Duodenal mucosa (tissue), 2 donors: ENCODE data around the gene SLC49A3.
"Not testable (repeated sequence)": the region's sequence is repeated elsewhere in the genome, so short reads cannot be mapped to it uniquely, and the experiment has no call there.

ENCODE experiments used
- H3K27ac ChIP-seq: one replicate; pipeline ENCODE4 v1.7.0; 2013; ENCODE audit warnings: low read depth, low read length
- H3K27me3 ChIP-seq, 2 donors: one replicate each; pipeline ENCODE4 v1.7.0; 2013; ENCODE audit warnings: low read length in 2 of 2, control low read depth in 1 of 2; ENCODE audit not compliant: insufficient read depth in 2 of 2, control insufficient read depth in 1 of 2
- H3K36me3 ChIP-seq, 2 donors: one replicate each; pipeline ENCODE4 v1.7.0; 2013; ENCODE audit warnings: low read length in 2 of 2, control low read depth in 1 of 2; ENCODE audit not compliant: insufficient read depth in 2 of 2, control insufficient read depth in 1 of 2
- H3K4me1 ChIP-seq, 2 donors: one replicate each; pipeline ENCODE4 v1.7.0; 2013; ENCODE audit warnings: low read length in 2 of 2, control low read depth in 1 of 2; ENCODE audit not compliant: insufficient read depth in 2 of 2, control insufficient read depth in 1 of 2
- H3K4me3 ChIP-seq, 2 donors: one replicate each; pipeline ENCODE4 v1.7.0; 2013; ENCODE audit warnings: low read length in 2 of 2, low read depth in 1 of 2
- H3K9ac ChIP-seq, 2 donors: one replicate each; pipeline ENCODE4 v1.7.0; 2013; ENCODE audit warnings: low read length in 2 of 2, low read depth in 1 of 2
- H3K9me3 ChIP-seq, 2 donors: one replicate each; pipeline ENCODE4 v1.7.0; 2013; ENCODE audit warnings: low read length in 2 of 2, control low read depth in 1 of 2; ENCODE audit not compliant: control insufficient read depth in 1 of 2

Gene SLC49A3

GRCh38 chr4:688854-689681 lies at the start of gene SLC49A3:
SLC49A3 (minus strand) TSS chr4:689151; CDS start chr4:689127, 24 bp downstream.
- Histone ChIP-seq H3K36me3 (no peaks in the 10 kb centered on the region), H3K4me3 (peak within 1 kb of the TSS; percentile 58 to 64), H3K4me1 (peaks cover 33 to 36% of the 10 kb centered on the region in 2 donors), H3K9me3 (no peaks in the 10 kb centered on the region), H3K9ac (peak within 1 kb of the TSS; percentile 58 to 60), H3K27me3 (no peaks in the 10 kb centered on the region), H3K27ac (peak within 1 kb of the TSS; percentile 42)

GRCh38 chr4:736561-736960 lies 47.6 kb upstream of the SLC49A3 start:
- H3K9me3 ChIP-seq, H3K9ac ChIP-seq: not testable (repeated sequence)
- H3K36me3 ChIP-seq, result peaks cover 34 to 62% of the 10 kb centered on the region in 2 donors

DNA sequence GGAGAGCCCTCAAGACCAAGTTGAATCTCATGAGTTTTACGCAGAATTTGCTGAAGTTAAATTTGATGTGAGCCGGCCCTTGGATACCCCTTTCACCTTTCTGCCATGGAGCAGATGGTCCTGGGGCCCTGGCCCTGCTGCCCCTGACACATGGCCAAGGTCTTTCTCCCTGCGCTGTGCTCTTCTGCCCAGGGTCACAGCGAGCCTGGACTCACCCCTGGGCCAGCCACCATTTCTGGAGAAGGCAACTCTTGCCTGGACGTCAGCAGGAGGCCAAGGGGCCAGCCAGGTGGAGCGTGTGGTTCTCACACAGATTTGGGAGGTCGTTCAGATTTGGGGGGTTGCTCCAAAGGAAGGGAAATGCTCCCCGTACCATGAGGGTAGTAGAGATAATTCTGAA lies 46.6 kb upstream of the SLC49A3 start:
- H3K4me1 ChIP-seq, result peaks cover 7 to 10% of the 10 kb centered on the region in 2 donors
- H3K9me3 ChIP-seq, result no peaks in the 10 kb centered on the region
- H3K27ac ChIP-seq, result no peak overlapping the region
- H3K9ac ChIP-seq, result no peak overlapping the region
- no peaks in the 10 kb centered on the region for H3K27me3 ChIP-seq
- H3K4me3 ChIP-seq, result no peak overlapping the region
- peaks cover 34 to 62% of the 10 kb centered on the region in 2 donors for H3K36me3 ChIP-seq

More at GRCh38 chr4:736561-736960, 47.6 kb upstream of the SLC49A3 start:
- H3K27ac ChIP-seq, H3K27me3 ChIP-seq, H3K4me3 ChIP-seq: not testable (repeated sequence)
- H3K4me1 ChIP-seq, result peaks cover 7 to 10% of the 10 kb centered on the region in 2 donors

- peaks cover 34 to 61% of the 10 kb centered on the region in 2 donors for H3K36me3 ChIP-seq
- H3K4me3 ChIP-seq, result no peak overlapping the region
- H3K4me1 ChIP-seq, result peaks cover 7 to 8% of the 10 kb centered on the region in 2 donors
- no peak overlapping the region for H3K9ac ChIP-seq
- H3K9me3 ChIP-seq, result no peaks in the 10 kb centered on the region
- no peaks in the 10 kb centered on the region for H3K27me3 ChIP-seq
- H3K27ac ChIP-seq, result no peak overlapping the region
Observed at GRCh38 chr4:734951-735350, 46.0 kb upstream of the SLC49A3 start.

GRCh38 chr4:734075-734474 lies 45.1 kb upstream of the SLC49A3 start:
- Histone ChIP-seq H3K9ac (no peak overlapping the region), H3K36me3 (peaks cover 30 to 55% of the 10 kb centered on the region in 2 donors), H3K27me3 (no peaks in the 10 kb centered on the region), H3K4me1 (no peaks in the 10 kb centered on the region), H3K27ac (no peak overlapping the region), H3K4me3 (no peak overlapping the region), H3K9me3 (no peaks in the 10 kb centered on the region)

DNA sequence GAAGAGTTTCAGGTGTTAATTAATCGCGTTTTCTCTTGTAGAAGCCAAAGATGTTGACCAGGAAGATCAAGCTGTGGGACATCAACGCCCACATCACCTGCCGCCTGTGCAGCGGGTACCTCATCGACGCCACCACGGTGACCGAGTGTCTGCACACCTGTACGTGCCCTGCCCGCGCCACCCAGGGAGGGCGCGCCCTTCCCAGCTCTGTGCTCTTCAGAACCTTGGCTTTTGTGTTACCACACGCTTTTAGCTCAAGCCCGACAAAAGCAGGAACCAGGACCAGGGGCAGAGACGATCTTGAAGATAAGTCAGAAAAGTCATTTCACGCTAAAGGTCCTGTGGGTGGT lies 44.7 kb upstream of the SLC49A3 start:
- Histone ChIP-seq H3K36me3 (peaks cover 30 to 55% of the 10 kb centered on the region in 2 donors), H3K27ac (no peak overlapping the region)

GRCh38 chr4:732911-733630 lies 44.1 kb upstream of the SLC49A3 start:
- H3K9ac ChIP-seq, result no peak overlapping the region
- peaks cover 30 to 55% of the 10 kb centered on the region in 2 donors for H3K36me3 ChIP-seq
- no peaks in the 10 kb centered on the region for H3K9me3 ChIP-seq
- H3K4me3 ChIP-seq, result no peak overlapping the region
- H3K27ac ChIP-seq, result no peak overlapping the region
- peaks cover 0 to 1% of the 10 kb centered on the region in 2 donors for H3K4me1 ChIP-seq
- no peaks in the 10 kb centered on the region for H3K27me3 ChIP-seq

More for the DNA sequence above, 44.7 kb upstream of the SLC49A3 start:
- no peak overlapping the region for H3K9ac ChIP-seq
- no peaks in the 10 kb centered on the region for H3K9me3 ChIP-seq
- H3K27me3 ChIP-seq, result no peaks in the 10 kb centered on the region
- H3K4me3 ChIP-seq, result no peak overlapping the region
- no peaks in the 10 kb centered on the region for H3K4me1 ChIP-seq

DNA sequence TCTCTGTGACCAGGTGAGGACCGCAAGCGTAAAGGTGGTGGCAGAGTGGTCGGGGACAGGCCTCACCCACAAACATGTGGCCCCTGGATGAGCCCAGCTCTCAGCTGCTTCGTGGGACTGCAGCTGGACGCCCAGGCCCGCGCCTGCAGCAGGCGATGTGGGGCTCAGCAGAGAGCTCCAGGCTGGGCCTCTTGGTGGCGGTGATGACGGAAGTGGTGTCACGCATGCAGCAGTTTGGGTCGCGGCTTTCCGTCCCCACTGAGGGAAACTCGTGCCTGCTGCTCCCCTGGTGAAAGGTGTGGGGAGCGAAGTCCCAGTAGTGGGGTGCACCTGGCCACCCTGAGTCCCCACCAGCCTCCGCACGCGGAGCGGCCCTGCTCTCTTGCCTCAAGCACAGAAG lies 43.5 kb upstream of the SLC49A3 start:
- Histone ChIP-seq H3K9ac (no peak overlapping the region), H3K4me1 (peaks cover 2 to 7% of the 10 kb centered on the region in 2 donors), H3K27ac (no peak overlapping the region), H3K36me3 (peaks cover 29 to 49% of the 10 kb centered on the region in 2 donors), H3K9me3 (no peaks in the 10 kb centered on the region), H3K4me3 (no peak overlapping the region), H3K27me3 (no peaks in the 10 kb centered on the region)

DNA sequence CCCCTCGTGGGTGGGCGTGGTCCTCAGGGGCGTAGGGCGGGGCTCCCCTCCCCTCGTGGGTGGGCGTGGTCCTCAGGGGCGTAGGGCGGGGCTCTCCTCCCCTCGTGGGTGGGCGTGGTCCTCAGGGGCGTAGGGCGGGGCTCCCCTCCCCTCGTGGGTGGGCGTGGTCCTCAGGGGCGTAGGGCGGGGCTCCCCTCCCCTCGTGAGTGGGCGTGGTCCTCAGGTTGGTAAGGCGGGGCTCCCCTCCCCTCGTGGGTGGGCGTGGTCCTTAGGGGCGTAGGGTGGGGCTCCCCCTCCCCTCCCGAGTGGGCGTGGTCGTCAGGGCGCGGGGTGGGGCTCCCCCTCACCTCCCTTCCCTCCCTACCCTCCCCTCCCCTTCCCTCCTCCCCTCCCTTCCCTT lies 43.0 kb upstream of the SLC49A3 start:
- H3K4me1 ChIP-seq, H3K27me3 ChIP-seq, H3K4me3 ChIP-seq, H3K9ac ChIP-seq, H3K9me3 ChIP-seq, H3K27ac ChIP-seq: not testable (repeated sequence)
- H3K36me3 ChIP-seq, result peaks cover 26 to 47% of the 10 kb centered on the region in 2 donors
